HG02938 (cell line): ENCODE measurements around the gene ZNF575.

Source experiments
- ATAC-seq: cut with Tn5 transposase; IDR thresholded peaks from one replicate; pipeline ENCODE4 v1.9.1; 2021; ENCODE audit warnings: mild to moderate bottlenecking, moderate library complexity; ENCODE audit not compliant: unreplicated experiment

ZNF575 gene

GRCh38 chr19:43569657-43570056 is 36.7 kb downstream of the ZNF575 start:
- ATAC-seq = no peak

GRCh38 chr19:43570174-43570791 is 37.3 kb downstream of the ZNF575 start:
- no peak for ATAC-seq

- no peak for ATAC-seq
These were observed 39.2 kb downstream of the ZNF575 start for GRCh38 chr19:43572171-43572588.

GRCh38 chr19:43574424-43575155 is 41.6 kb downstream of the ZNF575 start:
- ATAC-seq = no peak

- peak; percentile 98 for ATAC-seq
These were observed 42.4 kb downstream of the ZNF575 start, which contains the start of the genes PINLYP and XRCC1 for GRCh38 chr19:43575156-43575950. PINLYP (plus strand) TSS chr19:43575801; CDS start chr19:43577192, 1,391 bp downstream. XRCC1 (minus strand) TSS chr19:43575527; CDS start chr19:43575458, 69 bp downstream.

GRCh38 chr19:43575955-43576878 is 43.2 kb downstream of the ZNF575 start:
- ATAC-seq = peak; percentile 6

GRCh38 chr19:43578787-43579186 is 45.8 kb downstream of the ZNF575 start:
- no peak for ATAC-seq

GRCh38 chr19:43581467-43581866 is 48.5 kb downstream of the ZNF575 start:
- ATAC-seq = no peak

- no peak for ATAC-seq
These were observed 49.5 kb downstream of the ZNF575 start for GRCh38 chr19:43582495-43582894.

- ATAC-seq = no peak
These were observed 51.5 kb downstream of the ZNF575 start for GRCh38 chr19:43584484-43584883.
